Tibial nerve (tissue), 4 donors: ENCODE measurements around the gene REX1BD. TPM values are rescaled to one million over a fixed set of nuclear protein-coding genes. Genes with fewer than 3 reads are reported as not detected.

Experiments used
- DNase-seq, 2 donors: peaks; one replicate each; pipeline ENCODE4 v3.0.0-alpha.2; 2019; ENCODE audit warnings: low spot score in 2 of 2
- H3K27ac ChIP-seq, 4 donors: fragments of 200-600 bp; sonication (generic) in 3 of 4; one replicate each; pipeline ENCODE4 v1.5.1; 2017 to 2019; ENCODE audit warnings: mild to moderate bottlenecking in 1 of 4
- H3K27me3 ChIP-seq, 2 donors: fragments of 200-600 bp; sonication (generic) in 1 of 2; one replicate each; pipeline versions ENCODE4 v1.5.1 to v1.6.0; 2017 to 2019
- H3K36me3 ChIP-seq, 3 donors: fragments of 200-600 bp; sonication (generic); one replicate each; pipeline ENCODE4 v1.5.1; 2018 to 2019
- H3K4me1 ChIP-seq, 4 donors: fragments of 200-600 bp; sonication (generic) in 3 of 4; one replicate each; pipeline ENCODE4 v1.5.1; 2017 to 2019
- H3K4me3 ChIP-seq, 4 donors: fragments of 200-600 bp; sonication (generic) in 3 of 4; one replicate each; pipeline ENCODE4 v1.5.1; 2017 to 2019; ENCODE audit warnings: mild to moderate bottlenecking in 1 of 4, moderate library complexity in 1 of 4
- H3K9me3 ChIP-seq, 4 donors: fragments of 200-600 bp; sonication (generic) in 3 of 4; one replicate each; pipeline ENCODE4 v1.5.1; 2017 to 2019
- EP300 ChIP-seq, 2 donors: sonication (generic); formaldehyde crosslinking; IDR thresholded peaks; one replicate each; pipeline ENCODE4 v1.6.1; 2017; ENCODE audit warnings: antibody characterized with exemption in 2 of 2, mild to moderate bottlenecking in 1 of 2
- POLR2A ChIP-seq, 2 donors: fragments of 450-650 bp; IDR thresholded peaks; one replicate each; pipeline ENCODE4 v1.6.1; 2017; ENCODE audit warnings: antibody characterized with exemption in 2 of 2, mild to moderate bottlenecking in 2 of 2, moderate library complexity in 2 of 2
- WGBS, 2 donors: methylation state at CpG; one replicate each; pipeline ENCODE4 v1.1.5; 2018; 5-methylcytosine and 5-hydroxymethylcytosine counted together
- total RNA-seq, 4 donors: library from RNA; depleted of rRNA; stranded (reverse); fragments of >200 nt; gene quantifications; one replicate each; pipeline ENCODE4 v1.1.0, GENCODE V29; 2016
- TF ChIP-seq, protein P1 (sequence below), 5 experiments: fragments of 200-600 bp in 3 of 5; fragments of 450-650 bp in 2 of 5; sonication (generic) in 3 of 5; IDR thresholded peaks; one replicate each; pipeline ENCODE4 v1.5.1; 2016 to 2019; ENCODE audit warnings: antibody characterized with exemption in 5 of 5, mild to moderate bottlenecking in 3 of 5, moderate library complexity in 2 of 5

Gene REX1BD
- total RNA-seq, 4 donors from 2014 or later = 186 to 226 (median 210) TPM

DNA sequence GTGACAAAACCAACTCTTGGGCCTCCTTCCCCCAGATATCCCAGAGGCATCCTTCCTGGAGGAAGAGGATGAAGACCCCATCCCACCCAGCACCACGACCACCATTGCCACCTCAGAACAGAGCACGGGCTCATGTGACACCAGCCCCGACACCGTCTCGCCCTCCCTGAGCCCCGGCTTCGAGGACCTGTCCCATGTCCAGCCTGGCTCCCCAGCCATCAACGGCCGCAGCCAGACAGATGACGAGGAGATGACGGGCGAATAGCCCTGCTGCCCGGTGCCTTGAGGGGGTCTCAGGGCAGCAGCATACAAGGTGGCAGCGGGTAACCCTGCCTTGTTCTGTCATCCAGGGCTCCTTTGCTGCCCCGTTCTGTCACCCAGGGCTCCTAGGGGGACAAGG, 20.2 kb upstream of the REX1BD start:
- H3K4me3 ChIP-seq = no peak overlapping the region
- no peak overlapping the region for H3K27ac ChIP-seq
- no peak for DNase-seq
- peaks cover 4 to 18% (median 11%) of the 10 kb centered on the region in 4 donors for H3K4me1 ChIP-seq
- no peak for TF ChIP-seq EP300 (IDR thresholded peaks at IDR 0.05)
- TF ChIP-seq, protein P1, sequence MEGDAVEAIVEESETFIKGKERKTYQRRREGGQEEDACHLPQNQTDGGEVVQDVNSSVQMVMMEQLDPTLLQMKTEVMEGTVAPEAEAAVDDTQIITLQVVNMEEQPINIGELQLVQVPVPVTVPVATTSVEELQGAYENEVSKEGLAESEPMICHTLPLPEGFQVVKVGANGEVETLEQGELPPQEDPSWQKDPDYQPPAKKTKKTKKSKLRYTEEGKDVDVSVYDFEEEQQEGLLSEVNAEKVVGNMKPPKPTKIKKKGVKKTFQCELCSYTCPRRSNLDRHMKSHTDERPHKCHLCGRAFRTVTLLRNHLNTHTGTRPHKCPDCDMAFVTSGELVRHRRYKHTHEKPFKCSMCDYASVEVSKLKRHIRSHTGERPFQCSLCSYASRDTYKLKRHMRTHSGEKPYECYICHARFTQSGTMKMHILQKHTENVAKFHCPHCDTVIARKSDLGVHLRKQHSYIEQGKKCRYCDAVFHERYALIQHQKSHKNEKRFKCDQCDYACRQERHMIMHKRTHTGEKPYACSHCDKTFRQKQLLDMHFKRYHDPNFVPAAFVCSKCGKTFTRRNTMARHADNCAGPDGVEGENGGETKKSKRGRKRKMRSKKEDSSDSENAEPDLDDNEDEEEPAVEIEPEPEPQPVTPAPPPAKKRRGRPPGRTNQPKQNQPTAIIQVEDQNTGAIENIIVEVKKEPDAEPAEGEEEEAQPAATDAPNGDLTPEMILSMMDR (IDR thresholded peaks at IDR 0.05) = no peak
- TF ChIP-seq POLR2A (IDR thresholded peaks at IDR 0.05) = no peak
- 89 to 93% methylated on average over 14 to 15 of the region's 15 CpGs for WGBS, 2 donors
- peaks cover 3 to 70% (median 21%) of the 10 kb centered on the region in 3 donors for H3K36me3 ChIP-seq
- H3K27me3 ChIP-seq = no peaks in the 10 kb centered on the region
- no peaks in the 10 kb centered on the region for H3K9me3 ChIP-seq

DNA sequence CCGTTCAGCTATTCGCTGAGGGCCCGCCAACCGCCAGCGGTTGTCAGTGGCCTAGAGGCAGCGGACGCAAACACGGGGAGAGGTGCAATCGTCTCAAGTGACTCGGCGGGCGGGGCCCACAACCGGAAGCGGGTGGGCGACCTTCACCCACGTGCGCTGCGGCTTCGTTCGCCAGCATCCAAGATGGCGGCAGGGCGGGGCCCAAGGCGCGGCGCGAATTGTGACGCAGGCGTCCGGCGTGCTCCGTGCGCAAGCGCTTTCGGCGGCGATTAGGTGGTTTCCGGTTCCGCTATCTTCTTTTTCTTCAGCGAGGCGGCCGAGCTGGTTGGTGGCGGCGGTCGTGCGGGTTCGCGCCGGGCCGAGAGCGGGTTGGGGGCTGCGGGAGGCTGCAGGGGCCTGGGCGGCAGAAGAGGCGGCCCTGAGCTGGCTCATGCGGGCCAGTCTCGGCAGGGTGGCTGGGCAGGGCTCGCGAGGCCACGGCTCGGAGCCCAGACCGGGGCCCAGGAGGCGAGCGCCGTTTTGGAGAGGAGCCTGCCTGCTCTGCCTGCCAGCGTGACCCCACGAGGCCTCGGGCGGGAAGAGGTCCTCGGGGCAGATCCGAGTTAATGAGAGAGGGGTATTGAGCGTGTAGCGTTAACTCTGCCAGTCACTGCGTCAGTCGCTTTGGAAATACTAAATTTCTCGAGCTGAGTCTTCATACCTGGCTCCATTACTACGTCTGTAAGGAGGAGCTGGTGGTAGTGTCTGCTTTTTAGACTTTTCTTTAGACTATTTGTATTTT, 16.8 kb upstream of the REX1BD start, which contains the start of gene UBA52:
Gene UBA52, plus strand, starts transcription at position 294 of the 781 bp plus-strand sequence. CDS start 1,444 bp downstream, outside the sequence.
- no peaks in the 10 kb centered on the region for H3K27me3 ChIP-seq
- H3K4me1 ChIP-seq = peaks cover 4 to 24% (median 12%) of the 10 kb centered on the region in 4 donors
- H3K27ac ChIP-seq = peak within 1 kb of the TSS; percentile 81 to 92 (median 92)
- peaks cover 2 to 70% (median 18%) of the 10 kb centered on the region in 3 donors for H3K36me3 ChIP-seq
- no peaks in the 10 kb centered on the region for H3K9me3 ChIP-seq
- peak; percentile 96 for DNase-seq
- peak within 1 kb of the TSS; percentile 73 to 82 (median 79) for H3K4me3 ChIP-seq
- WGBS, 2 donors = 0% methylated on average over 25 to 74 of the region's 75 CpGs
- TF ChIP-seq EP300 (IDR thresholded peaks at IDR 0.05) = peak; percentile 96 to 99
- peak; percentile 63 to 93 for TF ChIP-seq POLR2A (IDR thresholded peaks at IDR 0.05)
- TF ChIP-seq, protein P1 (IDR thresholded peaks at IDR 0.05) = peak in 2 of 5 experiments; percentile 8 to 49

DNA sequence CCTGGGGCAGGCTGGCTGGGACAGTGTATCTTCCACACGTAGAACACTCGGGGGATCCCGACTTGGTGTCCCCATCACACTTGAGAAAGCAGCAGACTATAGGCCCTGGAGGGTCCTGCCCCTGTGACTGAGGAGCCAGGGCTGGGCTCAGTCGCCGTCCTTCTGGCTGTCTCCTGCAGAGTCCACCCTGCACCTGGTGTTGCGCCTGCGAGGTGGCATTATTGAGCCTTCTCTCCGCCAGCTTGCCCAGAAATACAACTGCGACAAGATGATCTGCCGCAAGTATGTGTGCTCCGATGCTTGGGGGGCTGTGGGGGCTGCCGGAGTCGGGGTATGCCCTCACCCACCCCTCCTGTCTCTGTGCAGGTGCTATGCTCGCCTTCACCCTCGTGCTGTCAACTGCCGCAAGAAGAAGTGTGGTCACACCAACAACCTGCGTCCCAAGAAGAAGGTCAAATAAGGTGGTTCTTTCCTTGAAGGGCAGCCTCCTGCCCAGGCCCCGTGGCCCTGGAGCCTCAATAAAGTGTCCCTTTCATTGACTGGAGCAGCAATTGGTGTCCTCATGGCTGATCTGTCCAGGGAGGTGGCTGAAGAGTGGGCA, 13.8 kb upstream of the REX1BD start:
- Histone ChIP-seq H3K4me1 (peaks cover 4 to 24% (median 12%) of the 10 kb centered on the region in 4 donors), H3K36me3 (peaks cover 2 to 57% (median 7%) of the 10 kb centered on the region in 3 donors), H3K27ac (no peak overlapping the region), H3K27me3 (no peaks in the 10 kb centered on the region), H3K4me3 (no peak overlapping the region), H3K9me3 (no peaks in the 10 kb centered on the region)
- TF ChIP-seq, protein P1 (IDR thresholded peaks at IDR 0.05) = no peak
- TF ChIP-seq EP300 (IDR thresholded peaks at IDR 0.05) (no peak), POLR2A (IDR thresholded peaks at IDR 0.05) (no peak)
- no peak for DNase-seq
- WGBS, 2 donors = 91 to 97% methylated on average over 7 to 18 of the region's 18 CpGs

DNA sequence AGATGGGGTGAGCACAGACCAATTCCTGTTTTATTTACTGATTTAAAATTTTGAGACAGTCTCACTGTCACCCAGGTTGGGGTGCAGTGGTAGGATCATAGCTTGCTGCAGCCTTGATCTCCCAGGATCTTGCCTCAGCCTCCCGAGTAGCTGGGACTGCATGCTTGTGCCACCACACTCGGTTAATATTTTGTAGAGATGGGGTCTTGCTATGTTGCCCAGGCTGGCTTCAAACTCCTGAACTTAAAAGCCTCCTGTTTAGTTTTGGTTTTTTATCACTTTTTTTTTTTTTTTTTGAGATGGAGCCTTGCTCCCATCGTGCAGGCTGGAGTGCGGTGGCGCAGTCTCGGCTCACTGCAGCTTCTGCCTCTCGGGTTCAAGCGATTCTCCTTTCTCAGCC, 12.2 kb upstream of the REX1BD start:
- TF ChIP-seq EP300 (IDR thresholded peaks at IDR 0.05) (no peak), POLR2A (IDR thresholded peaks at IDR 0.05) (no peak)
- TF ChIP-seq, protein P1 (IDR thresholded peaks at IDR 0.05) = no peak
- WGBS, 2 donors = 84 to 94% methylated on average over 8 of the region's 8 CpGs
- DNase-seq = no peak

More for the DNA sequence above, 12.2 kb upstream of the REX1BD start:
- Histone ChIP-seq H3K27me3 (no peaks in the 10 kb centered on the region), H3K9me3 (no peaks in the 10 kb centered on the region), H3K4me3 (no peak overlapping the region), H3K27ac (no peak overlapping the region), H3K36me3 (peaks cover 2 to 54% (median 7%) of the 10 kb centered on the region in 3 donors), H3K4me1 (peaks cover 4 to 18% (median 12%) of the 10 kb centered on the region in 4 donors)
